HG03045 (cell line): ENCODE data around the gene CDH23.
"Not testable (repeated sequence)": the region's sequence is repeated elsewhere in the genome, so short reads cannot be mapped to it uniquely, and the experiment has no call there.

ENCODE experiments used
- ATAC-seq: cut with Tn5 transposase; IDR thresholded peaks from one replicate; pipeline ENCODE4 v1.9.1; 2021; ENCODE audit warnings: mild to moderate bottlenecking, moderate library complexity; ENCODE audit not compliant: unreplicated experiment

The CDH23 gene

GRCh38 chr10:71597821-71598498, 201.2 kb downstream of the CDH23 start:
- ATAC-seq, result no peak

DNA sequence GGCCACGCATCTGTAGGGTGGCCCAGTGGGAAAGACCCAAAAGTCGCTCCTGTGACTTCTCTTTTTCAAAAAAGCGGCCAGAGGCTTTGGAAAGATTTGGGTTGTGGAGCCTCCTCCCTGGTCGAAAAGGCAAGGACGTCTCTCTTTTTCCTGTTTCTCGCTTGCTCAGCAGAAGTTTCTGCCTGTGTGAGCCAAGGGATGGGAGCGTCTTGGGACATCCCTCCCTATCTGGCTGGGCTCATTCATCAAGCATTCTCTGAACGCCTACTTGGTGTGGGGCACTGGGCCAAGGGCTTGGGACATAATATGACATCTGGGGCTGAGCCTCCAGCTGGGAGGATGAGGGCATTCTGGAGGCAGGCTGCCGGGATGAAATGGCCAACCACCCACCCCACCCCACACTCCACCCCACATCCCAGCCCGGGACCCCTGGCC, 201.9 kb downstream of the CDH23 start:
- ATAC-seq, result no peak

- ATAC-seq, result no peak
Observed at GRCh38 chr10:71599518-71599917, 202.8 kb downstream of the CDH23 start.

- ATAC-seq, result not testable (repeated sequence)
Observed at GRCh38 chr10:71600242-71600641, 203.5 kb downstream of the CDH23 start.

DNA sequence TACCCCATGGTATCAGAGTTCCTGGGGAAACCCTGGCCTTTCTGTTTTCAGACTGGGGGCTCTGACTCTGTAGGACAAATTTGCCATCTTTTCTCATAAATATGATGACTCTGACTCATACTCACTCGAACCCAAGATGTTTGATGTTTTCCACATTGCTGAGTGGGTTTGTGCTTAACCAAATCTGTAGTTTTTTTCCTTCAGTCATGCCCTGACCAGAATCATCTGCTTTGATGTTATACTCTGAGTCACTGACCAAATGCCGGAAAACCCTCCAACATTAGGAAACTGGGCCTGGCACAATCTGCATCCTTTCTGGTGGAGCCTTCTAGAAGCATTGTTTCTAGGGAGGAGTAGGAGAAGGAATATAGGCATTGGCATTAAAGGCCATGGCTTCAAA, 204.1 kb downstream of the CDH23 start:
- no peak for ATAC-seq

- no peak for ATAC-seq
Observed at GRCh38 chr10:71601273-71601672, 204.6 kb downstream of the CDH23 start.

- ATAC-seq, result no peak
Observed at GRCh38 chr10:71603150-71603549, 206.4 kb downstream of the CDH23 start.

DNA sequence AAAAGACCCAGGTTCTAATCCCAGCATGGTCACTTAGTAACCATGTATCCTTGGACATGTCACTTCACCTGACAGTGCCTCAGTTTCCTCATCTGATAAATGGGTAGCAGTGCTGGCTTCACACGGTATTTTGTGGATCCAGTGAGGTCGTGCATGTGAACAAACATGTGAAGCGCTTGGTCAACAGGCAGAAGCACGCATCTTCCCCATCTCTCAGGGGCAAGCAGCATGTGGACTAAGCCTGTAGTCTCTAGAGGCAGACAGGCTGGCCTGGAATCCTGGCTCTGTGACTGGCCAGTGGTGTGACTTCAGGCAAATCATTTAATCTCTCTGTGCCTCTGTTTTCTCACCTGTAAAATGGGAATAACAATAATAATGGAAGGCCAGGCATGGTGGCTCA, 207.0 kb downstream of the CDH23 start:
- no peak for ATAC-seq

GRCh38 chr10:71604324-71605018, 207.8 kb downstream of the CDH23 start:
- no peak for ATAC-seq

GRCh38 chr10:71605263-71605962, 208.7 kb downstream of the CDH23 start:
- no peak for ATAC-seq

GRCh38 chr10:71606257-71607081, 209.7 kb downstream of the CDH23 start:
- ATAC-seq, result no peak

DNA sequence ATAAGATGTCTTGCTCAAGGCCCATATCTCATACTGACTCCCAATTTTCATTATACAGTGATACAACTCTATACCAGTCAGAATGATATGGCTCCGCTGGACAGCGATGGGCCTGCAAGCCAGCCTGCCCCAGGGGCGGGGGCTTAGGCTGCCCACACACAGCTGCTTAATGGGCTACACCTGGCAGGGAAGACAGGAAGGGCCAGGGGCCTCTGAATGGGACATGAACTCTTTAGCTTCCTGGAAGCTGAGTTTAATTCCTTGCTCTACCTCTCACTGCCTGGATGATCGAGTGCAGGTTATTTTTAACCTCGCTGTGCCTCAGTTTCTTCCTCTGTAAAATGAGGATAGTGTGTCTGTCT, 210.3 kb downstream of the CDH23 start:
- no peak for ATAC-seq

GRCh38 chr10:71608819-71609768, 212.4 kb downstream of the CDH23 start:
- ATAC-seq, result no peak

DNA sequence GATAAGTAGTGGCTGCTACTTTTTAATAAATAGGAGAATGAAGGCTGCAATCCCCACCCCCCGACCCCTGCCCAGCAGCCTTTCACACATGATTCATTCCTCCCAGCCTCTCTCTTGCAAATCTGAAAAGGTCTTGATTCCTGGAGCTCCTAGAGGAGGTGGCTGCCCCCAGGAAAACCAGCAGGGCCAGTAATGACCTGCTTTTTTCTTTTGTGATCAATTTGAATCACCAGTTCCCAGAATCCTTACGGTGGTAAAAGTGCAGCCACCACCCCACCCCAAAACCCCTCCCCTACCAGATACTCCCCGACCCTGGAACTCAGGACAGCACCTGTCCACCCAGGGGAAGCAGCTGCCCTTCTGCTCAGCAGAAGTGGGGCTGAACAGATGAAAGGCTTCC, 213.9 kb downstream of the CDH23 start:
- no peak for ATAC-seq

GRCh38 chr10:71611131-71611530, 214.4 kb downstream of the CDH23 start:
- ATAC-seq, result no peak

DNA sequence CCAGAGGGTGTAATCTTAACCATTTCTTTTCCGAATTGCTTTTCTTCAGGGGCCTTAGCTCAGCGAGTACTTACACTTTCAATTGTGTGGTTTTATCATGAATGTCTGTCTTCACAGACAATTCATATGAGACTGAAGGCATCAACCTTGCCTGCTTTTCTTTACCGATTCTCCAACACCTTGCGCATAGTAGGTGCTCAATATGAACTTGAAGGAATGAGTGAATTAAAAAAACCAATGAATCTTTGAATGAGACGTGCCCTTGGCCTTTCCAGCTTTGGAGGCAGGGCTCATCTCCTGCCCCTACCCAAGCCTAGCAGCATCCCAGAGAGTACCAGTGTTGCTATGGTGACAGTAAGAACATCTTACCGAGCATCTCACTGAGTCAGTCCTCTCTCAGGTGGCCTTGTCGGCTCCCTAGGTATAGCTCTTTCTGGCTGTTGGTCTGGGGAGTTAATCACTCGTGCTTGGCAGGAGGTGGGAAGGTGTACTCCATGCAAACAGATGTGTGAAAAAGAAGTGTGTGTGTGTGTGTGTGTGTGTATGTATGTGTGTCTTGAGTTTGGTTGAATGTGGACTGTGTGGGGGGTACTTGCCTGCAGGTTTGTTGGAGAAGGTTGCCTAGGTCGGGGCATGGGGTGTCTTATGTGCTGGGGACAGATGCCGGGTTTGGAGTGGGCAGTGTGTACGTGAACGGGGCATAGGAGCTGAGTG, 215.1 kb downstream of the CDH23 start:
- ATAC-seq, result no peak

DNA sequence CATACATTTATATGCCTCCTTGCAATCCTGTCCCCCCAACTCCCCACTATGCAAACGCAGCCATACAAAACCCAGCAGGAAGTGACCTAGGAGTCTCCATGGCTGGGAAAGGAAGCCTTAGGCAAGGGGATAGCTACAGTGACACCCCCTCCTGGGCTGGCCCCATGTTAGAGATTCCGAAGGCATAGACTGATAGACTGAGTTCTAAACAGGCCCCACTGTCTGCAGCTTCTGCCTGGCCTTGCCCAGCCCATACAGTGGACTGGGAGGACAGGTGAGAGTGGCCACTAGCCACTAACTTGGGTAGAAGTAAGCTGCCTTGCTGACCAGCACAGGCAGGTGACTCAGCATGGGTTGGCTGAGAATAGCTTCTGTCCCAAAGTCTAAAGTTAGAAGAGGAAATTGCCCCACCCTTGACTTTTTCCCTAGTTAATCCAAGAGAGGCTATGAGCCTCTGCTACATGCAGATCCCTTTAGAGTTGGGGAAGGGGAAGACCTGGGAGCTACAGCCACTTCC, 216.6 kb downstream of the CDH23 start:
- no peak for ATAC-seq

- ATAC-seq, result no peak
Observed at GRCh38 chr10:71613877-71614276, 217.2 kb downstream of the CDH23 start.

DNA sequence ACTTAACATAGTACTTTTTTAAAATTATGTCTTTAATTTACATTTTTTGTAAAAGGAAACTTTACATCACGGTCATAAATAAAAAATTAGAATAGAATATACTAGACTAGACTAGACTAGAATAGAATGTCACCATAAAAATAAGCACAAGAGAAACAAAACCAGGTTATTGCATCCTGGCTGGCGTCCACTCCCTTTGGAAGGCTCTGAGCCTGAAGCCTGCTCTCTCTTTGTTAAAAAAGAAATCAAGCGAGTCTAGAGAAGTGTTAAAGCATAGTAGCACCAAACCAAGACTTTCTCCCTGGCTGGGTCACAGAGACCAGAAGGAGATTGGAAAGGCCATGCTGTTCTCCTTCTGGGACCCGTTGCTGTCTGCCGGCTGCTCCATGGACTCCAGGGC, 218.2 kb downstream of the CDH23 start:
- ATAC-seq, result no peak
